Erythroblast (primary cell): Measurements from ENCODE around the gene FMO2.

ENCODE experiments used
- GATA1 ChIP-seq: IDR thresholded peaks from 2 replicates; pipeline ENCODE4 v1.6.1; 2011; ENCODE audit warnings: low read depth, mild to moderate bottlenecking, control low read depth, low read length, moderate library complexity
- POLR2A ChIP-seq: IDR thresholded peaks from 2 replicates; pipeline ENCODE4 v1.6.1; 2011; ENCODE audit warnings: mild to moderate bottlenecking, low read length

GRCh38 chr1:171250263-171250662 lies 65.2 kb downstream of the FMO2 start:
- TF ChIP-seq POLR2A (no peak), GATA1 (no peak)
